H1 (cell line): ENCODE data around the gene ZBTB34. TPM values are rescaled to one million over a fixed set of nuclear protein-coding genes. Genes with fewer than 3 reads are reported as not detected.
"Not testable (repeated sequence)": the region's sequence is repeated elsewhere in the genome, so short reads cannot be mapped to it uniquely, and the experiment has no call there.

Experiments
- CTCF ChIA-PET: fragments of 300-600 bp; sonication (Branson Sonifier 250); formaldehyde crosslinking; loops from one replicate; lab custom pipeline; 2021; ENCODE audit not compliant: partially characterized antibody; lab: Charles Lee
- POLR2A ChIA-PET: fragments of 300-600 bp; sonication (Branson Sonifier 250); formaldehyde crosslinking; loops from one replicate; lab custom pipeline; 2021; ENCODE audit warnings: inconsistent platforms; ENCODE audit not compliant: partially characterized antibody; lab: Charles Lee
- DNase-seq, 2 experiments: peaks; one replicate each; pipeline versions ENCODE4 v3.0.0 to v3.0.0-alpha.2; 2010 to 2022; ENCODE audit warnings: low spot score in 2 of 2, low read depth in 1 of 2, mixed read lengths in 1 of 2
- FAIRE-seq: peaks from 2 replicates; lab custom pipeline; 2011; peaks lifted over from hg19 to GRCh38; lab: Jason Lieb, UNC
- H2AFZ ChIP-seq: 2 replicates; pipeline ENCODE4 v1.8.1; 2012; ENCODE audit warnings: low read length, inconsistent platforms
- H2AK5ac ChIP-seq: 2 replicates; pipeline ENCODE4 v1.6.1; 2013; ENCODE audit warnings: low read depth, low read length
- H2BK120ac ChIP-seq: replicated peaks from 2 replicates; pipeline ENCODE3; 2013; ENCODE audit warnings: low read depth, low read length, inconsistent platforms
- H2BK12ac ChIP-seq: 2 replicates; pipeline ENCODE4 v1.6.1; 2013; ENCODE audit warnings: low read depth, low read length
- H2BK15ac ChIP-seq: 2 replicates; pipeline ENCODE4 v1.6.1; 2013; ENCODE audit warnings: low read length
- H2BK20ac ChIP-seq: 2 replicates; pipeline ENCODE4 v1.6.1; 2013; ENCODE audit warnings: low read length
- H2BK5ac ChIP-seq: 2 replicates; pipeline ENCODE4 v1.6.1; 2013; ENCODE audit warnings: low read depth, low read length
- H3K14ac ChIP-seq: 2 replicates; pipeline ENCODE4 v1.6.1; 2013; ENCODE audit warnings: inconsistent platforms; ENCODE audit not compliant: insufficient read length
- H3K18ac ChIP-seq: 2 replicates; pipeline ENCODE4 v1.6.1; 2013; ENCODE audit warnings: low read length; ENCODE audit errors: extremely low read depth
- H3K23ac ChIP-seq: 2 replicates; pipeline ENCODE4 v1.6.1; 2013; ENCODE audit warnings: inconsistent platforms; ENCODE audit not compliant: insufficient read length
- H3K23me2 ChIP-seq: 2 replicates; pipeline ENCODE4 v1.6.1; 2013; ENCODE audit warnings: low read depth, low read length
- H3K27ac ChIP-seq: 2 replicates; pipeline ENCODE4 v1.6.1; 2011; ENCODE audit warnings: low read depth, low read length, inconsistent platforms
- H3K27me3 ChIP-seq, 4 experiments: replicated peaks in 1 of 4; 1 replicate in 1 of 4; 2 replicates in 3 of 4; pipeline versions ENCODE4 v1.6.1 to v1.8.1; 2011 to 2013; ENCODE audit warnings: low read length in 3 of 4, mild to moderate bottlenecking in 3 of 4, inconsistent platforms in 2 of 4, mixed read lengths in 2 of 4, moderate library complexity in 1 of 4; ENCODE audit not compliant: control insufficient read depth in 3 of 4, insufficient read depth in 3 of 4; ENCODE audit errors: extremely low read depth in 1 of 4
- H3K36me3 ChIP-seq, 4 experiments: 2 replicates each; pipeline versions ENCODE4 v1.6.1 to v1.8.1; 2011 to 2013; ENCODE audit warnings: mild to moderate bottlenecking in 4 of 4, low read length in 3 of 4, moderate library complexity in 2 of 4, control low read depth in 1 of 4, inconsistent platforms in 1 of 4; ENCODE audit not compliant: insufficient read depth in 4 of 4, control insufficient read depth in 2 of 4
- H3K4ac ChIP-seq: replicated peaks from 2 replicates; pipeline ENCODE3; 2013; ENCODE audit warnings: low read length, low read depth, mixed read lengths, inconsistent platforms; ENCODE audit not compliant: insufficient read length
- H3K4me1 ChIP-seq, 4 experiments: replicated peaks in 1 of 4; 1 replicate in 1 of 4; 2 replicates in 3 of 4; pipeline versions ENCODE4 v1.6.1 to v1.8.1; 2011 to 2013; ENCODE audit warnings: low read length in 3 of 4, inconsistent platforms in 2 of 4, mixed read lengths in 1 of 4; ENCODE audit not compliant: insufficient read depth in 4 of 4, control insufficient read depth in 3 of 4
- H3K4me2 ChIP-seq, 2 experiments: 2 replicates each; pipeline versions ENCODE4 v1.6.1 to v1.8.1; 2011 to 2013; ENCODE audit warnings: low read depth in 2 of 2, low read length in 2 of 2, control low read depth in 1 of 2, inconsistent platforms in 1 of 2, mild to moderate bottlenecking in 1 of 2; ENCODE audit not compliant: insufficient read depth in 1 of 2
- H3K4me3 ChIP-seq, 4 experiments: fragments of 200-600, 300-600 bp in 1 of 4; sonication (generic), shearing (Covaris generic), sonication (Bioruptor Twin) in 1 of 4; 2 replicates each; pipeline versions ENCODE4 v1.5.1 to v1.8.1; 2011 to 2016; ENCODE audit warnings: low read length in 4 of 4, low read depth in 3 of 4, control low read depth in 2 of 4, inconsistent platforms in 2 of 4, mild to moderate bottlenecking in 2 of 4, mixed read lengths in 1 of 4, moderate library complexity in 1 of 4; ENCODE audit not compliant: insufficient read depth in 2 of 4; ENCODE audit errors: extremely low read depth in 1 of 4
- H3K56ac ChIP-seq: replicated peaks from 2 replicates; pipeline ENCODE3; 2013; ENCODE audit warnings: low read depth, mild to moderate bottlenecking, mixed read lengths, low read length, inconsistent platforms; ENCODE audit not compliant: insufficient read length
- H3K79me1 ChIP-seq: 2 replicates; pipeline ENCODE4 v1.6.1; 2013; ENCODE audit warnings: low read depth, low read length, control low read depth
- H3K79me2 ChIP-seq, 2 experiments: 2 replicates each; pipeline versions ENCODE4 v1.6.1 to v1.8.1; 2012 to 2013; ENCODE audit warnings: low read length in 2 of 2, mild to moderate bottlenecking in 2 of 2, inconsistent platforms in 1 of 2; ENCODE audit not compliant: insufficient read depth in 2 of 2, control insufficient read depth in 1 of 2
- H3K9ac ChIP-seq, 4 experiments: replicated peaks in 1 of 4; 1 replicate in 1 of 4; 2 replicates in 3 of 4; pipeline versions ENCODE4 v1.6.1 to v1.8.1; 2011 to 2013; ENCODE audit warnings: low read depth in 3 of 4, low read length in 3 of 4, control low read depth in 2 of 4, mild to moderate bottlenecking in 2 of 4, moderate library complexity in 2 of 4, inconsistent platforms in 1 of 4; ENCODE audit errors: extremely low read depth in 1 of 4
- H3K9me3 ChIP-seq, 2 experiments: 2 replicates each; pipeline versions ENCODE4 v1.6.1 to v1.8.1; 2012 to 2013; ENCODE audit warnings: mild to moderate bottlenecking in 2 of 2, moderate library complexity in 2 of 2, control low read depth in 1 of 2, inconsistent platforms in 1 of 2, low read depth in 1 of 2, low read length in 1 of 2, mixed read lengths in 1 of 2; ENCODE audit not compliant: insufficient read depth in 2 of 2
- H4K20me1 ChIP-seq, 2 experiments: replicated peaks in 1 of 2; 2 replicates each; pipeline versions ENCODE3 to v1.8.1; 2011 to 2013; ENCODE audit warnings: inconsistent platforms in 2 of 2, low read length in 2 of 2, mild to moderate bottlenecking in 1 of 2; ENCODE audit not compliant: insufficient read depth in 2 of 2, control insufficient read depth in 1 of 2
- H4K5ac ChIP-seq: 2 replicates; pipeline ENCODE4 v1.6.1; 2013; ENCODE audit warnings: low read length, low read depth, mixed read lengths, inconsistent platforms; ENCODE audit not compliant: insufficient read length
- H4K8ac ChIP-seq: 2 replicates; pipeline ENCODE4 v1.8.0; 2013; ENCODE audit warnings: mild to moderate bottlenecking, moderate library complexity, low read length, inconsistent platforms; ENCODE audit not compliant: insufficient read depth; ENCODE audit errors: extremely low read depth
- H4K91ac ChIP-seq: replicated peaks from 2 replicates; pipeline ENCODE3; 2013; ENCODE audit warnings: low read length, mixed read lengths, inconsistent platforms; ENCODE audit not compliant: insufficient read length
- POLR2A ChIP-seq, 2 experiments: IDR thresholded peaks; 1 replicate in 1 of 2; 2 replicates in 1 of 2; pipeline ENCODE4 v1.6.1; 2011; ENCODE audit warnings: low read depth in 2 of 2, low read length in 2 of 2, mild to moderate bottlenecking in 2 of 2; ENCODE audit errors: control extremely low read depth in 1 of 2
- SIRT6 ChIP-seq: IDR thresholded peaks from one replicate; pipeline ENCODE4 v1.7.1; 2012; ENCODE audit warnings: low read length, inconsistent platforms
- SUZ12 ChIP-seq: fragments of 200-600 bp; sonication (generic); IDR thresholded peaks from 2 replicates; pipeline ENCODE4 v1.6.1; 2012; ENCODE audit warnings: mild to moderate bottlenecking, inconsistent platforms, low read length, moderate library complexity, mixed read lengths
- WGBS, 2 experiments: shearing (Covaris generic) in 1 of 2; methylation state at CpG; one replicate each; pipeline versions ENCODE4 v1.1.6 to v1.1.7; 2013 to 2015; ENCODE audit warnings: low lambda C conversion rate in 2 of 2, mixed read lengths in 2 of 2, inconsistent platforms in 1 of 2, low coverage in 1 of 2, missing lambda C conversion rate in 1 of 2; ENCODE audit not compliant: insufficient replicate concordance in 2 of 2, insufficient coverage in 1 of 2, insufficient read length in 1 of 2; ENCODE audit errors: extremely low coverage in 1 of 2, missing lambda C conversion rate in 1 of 2; 5-methylcytosine and 5-hydroxymethylcytosine counted together
- polyA plus RNA-seq, 7 experiments: library from polyadenylated mRNA; depleted of rRNA in 3 of 7; stranded (reverse) in 5 of 7; unstranded in 2 of 7; fragments of >200 nt in 5 of 7; fragments of 200-250 nt in 2 of 7; gene quantifications; 1 replicate in 5 of 7; 2 replicates in 1 of 7; 4 replicates in 1 of 7; pipeline versions ENCODE4 v1.2.1 to v1.2.3, GENCODE V29; 2011 to 2013; ENCODE audit warnings: missing spikeins in 2 of 7, mixed read lengths in 2 of 7
- total RNA-seq: library from RNA; stranded (reverse); fragmentation: NEBNext Ultra II Directional; extraction: Animal tissue kit (Norgen Biotek cat#: 25700); gene quantifications from 2 replicates; pipeline ENCODE4 v1.2.1, GENCODE V29; 2021

Gene ZBTB34
- total and polyA plus RNA-seq, 2 of the 8 experiments (the other 6 are each of a cell fraction or from before 2014, with no cell fraction given), result 8.2 to 15.9 TPM

GRCh38 chr9:126814091-126814490 is 46.3 kb upstream of the ZBTB34 start:
- no peak overlapping the region for H4K91ac ChIP-seq
- no peak overlapping the region for H2BK20ac ChIP-seq
- H4K8ac ChIP-seq, result no peak overlapping the region
- no peaks in the 10 kb centered on the region for H3K27me3 ChIP-seq
- peaks cover 0 to 49% of the 10 kb centered on the region in 2 experiments; a peak in 3 of 4 replicates for H3K79me2 ChIP-seq
- H3K9me3 ChIP-seq, result peaks cover 2 to 4% of the 10 kb centered on the region in 2 experiments; a peak in 1 of 4 replicates
- H4K5ac ChIP-seq, result no peak overlapping the region
- FAIRE-seq, result no peak
- H3K4me2 ChIP-seq, result no peak overlapping the region
- POLR2A ChIA-PET, result no interaction called here
- no peak overlapping the region for H3K9ac ChIP-seq
- no peaks in the 10 kb centered on the region; the same call in 1 of the 2 replicates for H3K79me1 ChIP-seq
- no peaks in the 10 kb centered on the region for H3K4me1 ChIP-seq
- H3K27ac ChIP-seq, result no peak overlapping the region
- H2AFZ ChIP-seq, result no peak overlapping the region
- H3K23ac ChIP-seq, result no peak overlapping the region
- DNase-seq, result no peak
- no peak overlapping the region for H2BK120ac ChIP-seq
- H2BK15ac ChIP-seq, result no peak overlapping the region
- H2BK12ac ChIP-seq, result no peak overlapping the region
- no peaks in the 10 kb centered on the region for H3K23me2 ChIP-seq
- TF ChIP-seq SIRT6 (no peak), SUZ12 (no peak), POLR2A (IDR thresholded peaks at IDR 0.05; ENCODE audit: control extremely low read depth in 1 of 2, low read depth in 2 of 2, low read length in 2 of 2) (no peak)
- TF ChIP-seq, all 59 proteins: peak for 0
- H4K20me1 ChIP-seq, result no peaks in the 10 kb centered on the region
- no peak overlapping the region for H3K18ac ChIP-seq
- peaks cover 0 to 20% (median 6%) of the 10 kb centered on the region in 4 experiments; a peak in 6 of 8 replicates for H3K36me3 ChIP-seq
- no peak overlapping the region for H3K4ac ChIP-seq
- CTCF ChIA-PET, result no interaction called here
- H3K14ac ChIP-seq, result no peak overlapping the region
- no peak overlapping the region for H3K4me3 ChIP-seq
- H2AK5ac ChIP-seq, result no peak overlapping the region
- no peak overlapping the region for H3K56ac ChIP-seq
- no peak overlapping the region for H2BK5ac ChIP-seq

GRCh38 chr9:126817615-126818014 is 42.8 kb upstream of the ZBTB34 start:
- H3K4me2 ChIP-seq, H3K18ac ChIP-seq, FAIRE-seq, H3K9ac ChIP-seq, H2BK20ac ChIP-seq, H3K23me2 ChIP-seq, H4K8ac ChIP-seq, POLR2A ChIA-PET, H4K91ac ChIP-seq, H3K56ac ChIP-seq, H3K27ac ChIP-seq, H3K14ac ChIP-seq, H2BK15ac ChIP-seq, H2BK5ac ChIP-seq, H4K20me1 ChIP-seq, H2AFZ ChIP-seq, H3K4ac ChIP-seq, H3K79me1 ChIP-seq, H2AK5ac ChIP-seq, H2BK120ac ChIP-seq, H3K4me3 ChIP-seq, DNase-seq, H3K4me1 ChIP-seq, H4K5ac ChIP-seq, H3K27me3 ChIP-seq, H3K23ac ChIP-seq, H2BK12ac ChIP-seq: not testable (repeated sequence)
- CTCF ChIA-PET, result interaction anchor here (1.2 kb wide), 1 partner anchor 27 kb away, joined by 3 read pairs; no protein-coding TSS in a partner anchor
- peaks cover 4 to 11% of the 10 kb centered on the region in 2 experiments; a peak in 2 of 4 replicates for H3K9me3 ChIP-seq
- peaks cover 0 to 16% (median 7%) of the 10 kb centered on the region in 4 experiments; a peak in 6 of 8 replicates for H3K36me3 ChIP-seq
- peaks cover 0 to 49% of the 10 kb centered on the region in 2 experiments; a peak in 3 of 4 replicates for H3K79me2 ChIP-seq
- 97% methylated on average over 7 of the region's 7 CpGs; no CpG with 5 or more reads in 1 of the 2 experiments for WGBS, 2 experiments
